Measurements from ENCODE around the gene VWCE.
A peak's percentile ranks its signal among the peaks of the same experiment; 100 is the strongest.
"Not testable (repeated sequence)": the region's sequence is repeated elsewhere in the genome, so short reads cannot be mapped to it uniquely, and the experiment has no call there.

The VWCE gene

GRCh38 chr11:61254403-61255025, 40.6 kb downstream of the VWCE start:
- peak; percentile 62 to 64 for DNase-seq

- not testable (repeated sequence) for DNase-seq
Observed at GRCh38 chr11:61252332-61252731, 42.8 kb downstream of the VWCE start.

GRCh38 chr11:61250796-61251765, 44.0 kb downstream of the VWCE start:
- DNase-seq: not testable (repeated sequence)

GRCh38 chr11:61249201-61249600, 45.9 kb downstream of the VWCE start:
- DNase-seq: not testable (repeated sequence)

GRCh38 chr11:61248071-61248470, 47.0 kb downstream of the VWCE start:
- DNase-seq: not testable (repeated sequence)

GRCh38 chr11:61245284-61245964, 49.7 kb downstream of the VWCE start:
- not testable (repeated sequence) for DNase-seq

GRCh38 chr11:61241526-61241925, 53.6 kb downstream of the VWCE start:
- DNase-seq: not testable (repeated sequence)

GRCh38 chr11:61240875-61241274, 54.2 kb downstream of the VWCE start, which contains the start of gene PGA5:
TSS of gene PGA5 (plus strand) at chr11:61241175. CDS start at chr11:61241227, 52 bp downstream.
- not testable (repeated sequence) for DNase-seq

- DNase-seq: not testable (repeated sequence)
Observed at GRCh38 chr11:61240288-61240687, 54.8 kb downstream of the VWCE start.

- DNase-seq: not testable (repeated sequence)
Observed at GRCh38 chr11:61237130-61237529, 58.0 kb downstream of the VWCE start.

- DNase-seq: not testable (repeated sequence)
Observed at GRCh38 chr11:61232548-61233145, 62.5 kb downstream of the VWCE start.

GRCh38 chr11:61231585-61231984, 63.5 kb downstream of the VWCE start:
- DNase-seq: not testable (repeated sequence)

- DNase-seq: not testable (repeated sequence)
Observed at GRCh38 chr11:61231033-61231432, 64.1 kb downstream of the VWCE start.

GRCh38 chr11:61229458-61229857, 65.7 kb downstream of the VWCE start:
- DNase-seq: not testable (repeated sequence)

GRCh38 chr11:61226457-61227137, 68.5 kb downstream of the VWCE start:
- not testable (repeated sequence) for DNase-seq

- not testable (repeated sequence) for DNase-seq
Observed at GRCh38 chr11:61222692-61223091, 72.4 kb downstream of the VWCE start.

GRCh38 chr11:61222047-61222446, 73.1 kb downstream of the VWCE start, which contains the start of gene PGA4:
TSS of gene PGA4 (plus strand) at chr11:61222347. CDS start at chr11:61222401, 54 bp downstream.
- DNase-seq: not testable (repeated sequence)

GRCh38 chr11:61219016-61219415, 76.1 kb downstream of the VWCE start:
- not testable (repeated sequence) for DNase-seq

- DNase-seq: not testable (repeated sequence)
Observed at GRCh38 chr11:61218306-61218705, 76.8 kb downstream of the VWCE start.

- not testable (repeated sequence) for DNase-seq
Observed at GRCh38 chr11:61213711-61214324, 81.3 kb downstream of the VWCE start.

GRCh38 chr11:61212202-61212601, 82.9 kb downstream of the VWCE start:
- DNase-seq: not testable (repeated sequence)

Measured in CD4-positive, alpha-beta T cell treated with Interleukin-1 beta for 1 hour (primary cell).